GM18873 (cell line): ENCODE data around the gene TMEM176B.

Source experiments
- ATAC-seq: cut with Tn5 transposase; IDR thresholded peaks from one replicate; pipeline ENCODE4 v1.9.1; 2021; ENCODE audit warnings: mild to moderate bottlenecking, moderate library complexity, moderate number of reproducible peaks; ENCODE audit not compliant: unreplicated experiment, low FRiP score

Gene TMEM176B

DNA sequence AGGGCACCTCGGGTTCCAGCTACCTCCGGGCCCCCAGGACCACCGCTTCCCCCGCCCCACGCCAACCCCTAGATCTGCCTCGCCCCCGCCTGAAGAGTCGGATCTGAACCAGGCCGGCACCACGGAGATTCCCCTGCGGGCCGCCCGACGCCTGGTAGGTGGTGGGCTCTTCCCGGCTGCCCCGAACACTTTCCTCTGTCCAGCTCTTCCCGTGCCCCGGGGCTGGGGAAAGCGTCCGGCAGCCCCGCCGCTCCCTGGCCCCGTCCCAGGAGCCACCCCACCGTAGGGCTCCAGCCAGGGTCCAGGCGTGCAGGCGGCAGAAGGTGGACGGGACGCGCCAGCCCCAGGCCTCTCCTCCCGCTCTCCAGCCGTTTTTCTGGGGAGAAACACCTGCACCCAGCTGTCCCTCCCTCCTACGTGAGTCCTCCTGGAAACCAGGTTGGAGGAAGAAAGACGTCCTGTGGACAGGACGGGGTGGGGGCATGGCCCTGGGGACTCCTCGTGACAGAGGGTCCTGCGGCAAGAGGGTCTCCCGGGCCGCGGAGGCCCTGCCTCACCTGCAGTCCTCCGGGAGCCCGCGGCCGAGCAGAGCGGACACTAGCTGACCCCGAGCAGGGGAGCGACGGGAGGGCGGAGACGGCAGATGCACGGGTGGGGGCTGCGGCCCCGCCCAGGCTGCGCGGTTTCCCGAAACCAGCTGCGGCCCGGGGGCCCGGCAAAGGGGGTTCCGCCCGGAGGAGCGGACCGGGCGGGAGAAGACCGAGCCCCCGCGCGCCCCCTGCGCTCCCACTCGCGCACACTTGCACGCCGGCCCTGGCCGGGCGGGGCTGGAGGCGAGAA is at the start of gene TMEM176B:
TSS of gene TMEM176B (minus strand) at position 624 of the 840 bp plus-strand sequence. CDS start 3,795 bp downstream, outside the sequence.
- ATAC-seq = no peak

DNA sequence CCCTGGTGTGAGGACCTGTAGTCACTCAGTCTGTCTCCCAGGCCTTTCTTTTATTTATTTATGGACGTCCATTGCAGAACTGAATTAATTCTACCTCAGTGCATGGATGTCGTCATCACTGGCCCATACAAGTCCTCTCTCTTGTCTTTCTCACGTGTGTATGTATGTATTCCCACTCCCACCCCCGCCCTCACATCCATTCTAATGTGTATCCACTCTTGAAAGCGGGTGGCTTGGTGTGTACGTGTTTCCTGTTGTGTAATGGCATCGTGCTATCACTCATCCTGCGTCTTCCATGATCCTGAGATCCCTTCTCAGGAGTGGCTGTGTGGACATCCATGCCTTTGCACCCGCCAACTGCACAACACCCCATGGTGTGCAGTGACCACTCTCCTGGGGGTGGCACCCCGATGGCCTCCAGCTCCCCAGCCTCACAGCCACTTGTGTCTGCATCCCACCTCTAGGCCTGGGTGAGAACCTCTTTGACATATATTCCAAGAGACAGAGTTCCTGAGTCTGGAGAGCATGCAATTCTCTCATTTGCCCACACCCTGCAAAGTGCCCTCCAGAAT is 49.1 kb upstream of the TMEM176B start:
- ATAC-seq = no peak

DNA sequence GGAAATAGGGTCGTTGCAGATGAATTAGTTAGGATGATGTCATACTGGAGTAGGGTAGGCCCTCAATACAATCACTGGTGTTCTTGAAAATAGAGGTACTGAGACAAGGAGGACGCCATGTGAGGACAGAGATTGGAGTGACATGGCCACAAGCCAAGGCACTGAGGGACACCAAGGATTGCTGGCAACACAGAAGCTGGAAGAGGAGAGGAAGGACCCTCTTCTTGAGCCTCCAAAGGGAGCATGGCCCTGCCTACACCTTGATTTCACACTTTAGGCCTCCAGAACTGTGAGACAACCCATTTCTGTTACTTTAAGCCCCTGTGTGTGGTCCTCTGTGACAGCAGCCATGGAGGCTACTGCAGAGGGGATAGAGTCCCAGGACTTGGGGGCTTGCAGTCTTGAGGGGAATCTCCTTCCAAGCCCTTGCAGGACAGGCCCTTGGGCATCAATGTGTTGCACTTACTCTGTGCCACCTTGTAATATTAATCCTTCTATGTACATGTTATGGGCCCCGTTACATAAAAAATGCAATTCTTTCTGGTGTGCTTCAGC is 48.5 kb upstream of the TMEM176B start:
- no peak for ATAC-seq

DNA sequence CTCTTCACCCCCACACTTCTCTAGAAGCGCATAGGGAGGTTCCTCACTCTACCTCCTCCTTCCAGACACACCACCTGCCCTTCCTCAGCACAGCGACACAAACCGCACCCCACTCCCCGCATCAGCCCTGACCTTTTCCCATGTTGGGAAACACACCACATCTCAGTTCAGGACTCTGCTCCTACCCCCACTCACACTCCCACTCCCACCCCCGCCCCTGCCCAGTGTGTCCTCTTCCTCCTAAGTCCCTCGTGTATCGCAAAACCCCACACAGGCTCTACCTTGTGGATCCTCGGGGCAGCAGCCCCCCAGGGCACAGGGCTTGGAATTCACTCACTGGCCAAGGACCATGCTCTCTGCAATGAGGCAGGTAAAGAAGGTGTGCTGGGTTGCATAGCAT is 47.9 kb upstream of the TMEM176B start:
- no peak for ATAC-seq

DNA sequence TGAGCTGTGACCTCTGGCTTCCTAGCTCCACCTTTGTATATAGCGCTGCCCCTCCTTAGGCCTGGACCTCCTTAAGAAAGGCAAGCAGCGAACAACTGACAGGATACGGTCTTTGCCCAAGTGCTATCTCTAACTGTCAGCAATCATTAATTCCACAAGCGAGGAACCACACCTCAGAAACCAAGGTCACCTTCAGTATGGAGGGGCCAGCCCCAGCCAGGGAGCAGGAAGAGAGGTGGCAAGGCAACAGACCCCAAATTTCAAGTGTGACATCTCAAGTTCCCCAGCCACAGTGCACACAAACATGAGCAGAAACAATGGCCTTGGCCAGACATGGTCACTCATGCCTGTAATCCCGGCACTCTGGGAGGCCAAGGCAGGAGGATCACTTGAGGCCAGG is 47.4 kb upstream of the TMEM176B start:
- ATAC-seq = no peak

DNA sequence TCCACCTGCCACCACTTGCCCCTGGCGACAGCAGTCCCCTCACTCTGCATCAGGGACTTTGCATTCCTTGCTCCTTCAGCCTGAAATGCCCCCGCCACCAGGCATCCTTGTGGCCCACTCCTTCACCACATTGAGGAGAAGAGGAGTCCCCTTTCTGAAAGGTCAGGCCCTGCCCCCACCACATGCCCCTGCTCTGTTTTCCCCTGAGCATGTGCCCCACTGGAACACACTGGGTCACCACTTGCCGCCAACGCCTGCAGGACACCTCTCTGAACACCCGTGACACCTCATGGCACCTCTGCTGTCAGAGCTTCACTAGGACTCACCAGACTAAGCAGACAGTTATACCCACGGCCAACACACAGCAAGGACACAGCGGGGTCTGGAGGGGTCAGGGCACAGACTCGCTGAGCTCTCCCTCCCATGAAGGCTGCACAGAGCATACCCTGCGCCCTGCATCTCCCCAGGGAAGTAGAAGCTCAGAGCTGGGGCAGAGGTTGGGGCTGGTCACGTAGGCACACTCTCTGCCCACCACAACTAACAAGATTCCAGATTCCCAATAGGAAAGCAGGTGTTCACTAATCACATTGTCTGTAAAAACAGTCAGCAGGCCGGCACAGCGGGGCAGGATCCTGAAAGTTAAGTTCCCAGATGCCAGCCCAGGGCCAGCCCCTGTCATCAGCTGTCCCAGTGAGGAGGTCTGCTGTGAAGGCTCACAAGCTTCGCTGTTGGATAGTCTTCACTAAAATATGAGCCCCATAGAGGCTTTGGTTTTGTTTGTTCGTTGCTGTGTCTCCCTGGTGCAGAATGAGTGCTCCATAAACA is 46.3 kb upstream of the TMEM176B start:
- ATAC-seq = no peak

DNA sequence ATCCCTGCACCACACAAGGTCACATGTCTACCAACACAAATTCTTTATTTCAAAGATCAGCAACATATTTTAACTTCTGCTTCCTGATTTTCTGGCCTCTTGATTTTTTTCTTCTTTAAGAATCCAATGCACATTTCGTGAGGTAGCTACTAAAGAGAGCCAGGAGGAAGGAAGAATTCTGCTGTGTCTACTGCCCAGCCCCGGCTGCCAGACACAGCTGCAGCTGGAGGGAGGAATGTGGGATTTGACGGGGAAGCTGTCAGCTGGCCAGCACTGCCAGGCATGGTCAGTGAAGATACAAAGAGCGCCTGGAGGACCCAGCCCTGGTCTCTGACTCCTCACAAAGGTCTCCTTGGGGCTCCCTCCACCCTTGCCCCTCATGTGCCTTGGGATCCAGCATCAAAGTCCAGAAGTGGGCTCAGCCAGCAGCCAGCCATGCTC is 45.3 kb upstream of the TMEM176B start:
- no peak for ATAC-seq

DNA sequence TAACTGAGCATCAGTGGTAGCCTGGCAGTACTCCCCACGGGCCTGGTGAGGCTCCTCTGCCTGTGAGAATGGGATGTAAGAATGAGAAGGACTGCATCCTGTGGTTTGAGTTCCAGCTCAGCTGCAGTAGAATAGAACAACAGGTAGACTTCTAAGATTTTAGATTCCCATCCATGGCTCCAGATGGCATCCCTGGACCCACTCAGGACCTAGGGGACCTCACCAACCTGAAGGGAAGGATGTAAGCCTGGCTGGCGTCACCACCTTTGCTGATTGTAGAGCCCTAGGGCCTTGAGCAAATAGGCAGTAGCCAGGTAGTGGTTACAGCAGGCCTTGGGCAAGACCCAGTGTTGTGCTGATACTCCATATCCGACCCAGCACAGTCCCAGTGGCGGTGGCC is 42.6 kb upstream of the TMEM176B start:
- no peak for ATAC-seq

DNA sequence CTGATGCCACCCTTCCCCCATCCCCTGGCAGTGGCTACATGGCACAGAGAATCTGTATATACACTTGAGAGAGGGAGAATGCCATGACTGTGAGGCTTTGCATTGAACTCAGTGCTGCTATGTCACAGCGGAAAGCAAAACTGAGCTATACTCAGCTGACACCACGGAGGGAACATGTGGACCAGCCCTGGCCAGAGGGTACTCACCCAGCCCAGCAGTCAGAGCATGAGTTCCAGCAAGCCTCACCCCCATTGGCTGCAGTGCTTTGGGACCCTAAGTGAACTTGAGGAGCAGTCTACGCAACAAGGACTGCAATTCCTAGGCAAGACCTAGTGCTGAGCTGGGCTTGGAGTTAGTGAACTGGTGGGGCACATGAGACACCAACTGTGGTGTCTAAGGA is 41.9 kb upstream of the TMEM176B start:
- ATAC-seq = no peak

DNA sequence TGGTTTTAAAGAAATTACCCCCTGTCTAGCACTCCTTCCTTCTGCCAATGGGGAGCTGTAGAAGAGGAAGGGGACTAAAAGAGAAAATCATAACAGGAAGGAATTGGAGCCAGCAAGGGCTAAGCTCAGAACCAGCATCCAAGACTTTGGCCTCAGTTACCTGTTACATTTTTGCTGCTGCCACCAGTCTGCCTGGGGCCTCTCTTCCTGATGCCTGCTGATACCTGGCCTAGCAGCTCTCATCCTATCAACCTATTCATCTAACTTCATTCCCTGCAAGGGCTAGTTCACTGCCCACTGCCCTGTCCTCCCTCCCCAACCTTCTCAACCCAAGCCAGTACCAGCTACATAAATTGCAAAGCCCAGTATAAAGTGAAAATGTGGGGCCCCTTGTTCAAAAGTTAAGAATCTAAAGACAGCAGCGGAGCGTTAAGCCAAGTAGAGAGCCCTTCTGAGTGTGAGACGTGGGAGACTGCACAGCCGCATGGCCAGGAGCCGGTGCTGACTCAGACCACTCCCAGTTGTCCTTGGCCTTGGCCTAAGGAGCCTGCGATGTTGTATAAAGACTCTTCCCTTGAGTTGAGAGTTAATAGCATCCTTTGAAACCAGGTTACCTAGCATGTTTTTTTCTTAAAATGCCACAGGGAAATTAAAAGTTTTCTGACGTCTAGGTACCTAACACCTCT is 38.9 kb upstream of the TMEM176B start:
- no peak for ATAC-seq

DNA sequence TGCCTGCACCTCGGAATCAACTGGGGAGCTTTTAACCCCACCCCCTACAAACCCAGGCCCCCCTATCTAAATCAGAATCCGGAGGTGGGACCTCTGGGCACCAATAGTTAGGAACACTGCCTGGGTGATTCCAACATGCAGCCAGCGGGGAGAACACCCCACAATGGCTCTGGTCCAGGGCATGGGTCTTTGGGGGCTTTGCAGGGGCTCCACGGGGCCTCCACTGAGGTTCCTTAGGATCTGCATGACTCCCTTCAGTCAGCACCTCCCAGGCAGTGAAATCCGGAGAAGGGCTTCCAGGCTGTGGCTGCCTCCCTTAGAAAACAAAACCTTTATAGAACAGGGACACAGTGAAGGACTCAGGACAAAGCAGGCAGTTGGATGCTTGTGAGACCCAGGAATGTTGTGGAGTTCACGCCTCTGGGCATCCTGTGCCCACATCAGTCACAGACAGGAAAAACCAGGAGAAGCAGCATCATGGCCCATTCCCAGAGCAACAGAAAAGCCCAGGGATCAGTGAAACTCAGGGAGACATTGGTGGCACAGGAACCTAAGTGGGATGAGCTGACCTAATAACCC is 35.6 kb upstream of the TMEM176B start:
- ATAC-seq = no peak

DNA sequence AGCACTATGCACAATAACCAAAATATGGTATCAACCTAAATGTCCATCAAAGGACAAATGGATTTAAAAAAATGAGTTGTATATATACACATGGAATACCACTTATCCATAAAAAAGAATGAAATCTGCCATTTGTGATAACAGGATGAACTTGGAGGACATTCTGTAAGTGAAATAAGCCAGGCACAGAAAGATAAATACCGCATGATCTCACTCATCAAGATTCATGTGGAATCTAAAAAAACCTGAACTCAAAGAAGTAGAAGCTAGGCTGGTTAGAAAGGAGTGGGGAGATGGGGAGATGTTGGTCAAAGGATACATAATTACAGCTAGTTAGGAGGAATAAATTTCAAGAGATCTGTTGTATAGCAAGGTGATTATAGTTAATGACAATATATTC is 34.9 kb upstream of the TMEM176B start:
- ATAC-seq = no peak

DNA sequence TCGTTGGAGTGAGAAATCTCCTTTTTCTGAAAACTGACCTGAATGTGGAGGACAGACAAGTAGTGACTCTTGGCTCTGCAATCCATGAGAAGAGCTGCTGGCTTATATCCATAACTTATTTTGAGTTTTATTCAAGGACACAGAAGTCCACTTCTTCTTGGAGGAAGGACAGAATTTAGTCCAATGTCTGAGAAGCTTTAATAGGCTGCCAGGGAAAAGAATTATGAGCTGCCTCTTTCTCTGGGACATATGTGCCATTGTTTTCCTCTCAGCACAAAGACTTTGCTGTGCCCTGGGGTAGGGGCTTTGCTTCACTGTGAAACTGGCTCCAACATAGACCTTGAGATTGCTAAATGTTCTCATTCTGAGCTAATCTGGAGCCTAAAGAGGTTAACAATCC is 31.7 kb upstream of the TMEM176B start:
- ATAC-seq = no peak

DNA sequence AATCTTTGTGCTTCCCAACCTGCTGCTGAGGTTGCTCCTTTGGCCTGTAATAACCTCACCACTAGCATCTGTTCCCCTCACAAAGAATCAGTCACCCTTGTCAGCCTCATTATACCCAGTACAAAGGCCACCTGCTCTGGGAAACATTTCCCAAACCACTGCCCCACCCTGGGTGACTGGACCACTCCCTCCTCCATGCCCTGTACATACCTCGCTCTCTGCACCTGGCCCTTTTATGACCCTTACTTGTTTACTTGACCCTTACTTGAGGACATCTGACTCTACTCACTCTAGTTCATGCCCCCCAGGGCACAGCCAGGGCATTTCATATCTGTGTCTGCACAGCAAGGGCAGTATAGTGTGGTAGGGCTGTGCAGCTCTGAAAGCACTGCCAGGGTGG is 30.8 kb upstream of the TMEM176B start:
- ATAC-seq = no peak

DNA sequence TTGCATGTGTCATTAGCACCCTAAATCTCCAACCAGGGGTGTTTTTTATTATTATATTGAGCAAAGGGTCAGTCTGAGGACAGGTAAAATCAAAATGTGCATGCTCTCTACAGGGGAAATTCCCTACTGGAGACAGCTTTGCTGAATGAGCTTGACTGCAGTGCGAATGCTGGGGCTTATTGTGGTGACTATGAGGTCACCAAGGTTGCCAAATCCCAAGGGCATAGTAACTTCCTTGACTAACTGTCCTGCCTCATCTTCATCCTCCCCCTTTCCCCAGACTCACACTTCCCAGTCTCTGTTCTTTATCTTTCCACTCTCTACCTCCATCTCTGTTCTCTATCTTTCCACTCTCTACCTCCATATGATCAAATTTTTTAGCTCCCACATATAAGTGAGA is 29.3 kb upstream of the TMEM176B start:
- no peak for ATAC-seq

DNA sequence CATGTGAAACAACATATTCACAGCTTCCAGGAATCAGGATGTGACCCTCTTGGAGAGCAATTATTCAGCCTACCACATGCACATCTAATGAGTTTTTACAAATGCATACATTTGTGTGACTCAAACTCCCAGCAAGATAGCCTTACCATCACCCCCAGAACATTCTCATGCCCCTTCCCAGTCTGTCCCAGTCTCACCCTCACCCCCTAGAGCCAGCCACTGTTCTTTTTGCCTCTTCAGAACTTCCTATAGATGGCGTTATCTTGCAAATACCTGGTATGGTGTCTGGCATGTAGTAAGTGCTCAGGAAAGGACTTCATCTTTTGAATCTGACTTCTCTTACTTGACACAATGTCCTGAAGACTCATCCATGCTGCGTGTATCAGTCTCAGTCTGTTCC is 28.2 kb upstream of the TMEM176B start:
- no peak for ATAC-seq

DNA sequence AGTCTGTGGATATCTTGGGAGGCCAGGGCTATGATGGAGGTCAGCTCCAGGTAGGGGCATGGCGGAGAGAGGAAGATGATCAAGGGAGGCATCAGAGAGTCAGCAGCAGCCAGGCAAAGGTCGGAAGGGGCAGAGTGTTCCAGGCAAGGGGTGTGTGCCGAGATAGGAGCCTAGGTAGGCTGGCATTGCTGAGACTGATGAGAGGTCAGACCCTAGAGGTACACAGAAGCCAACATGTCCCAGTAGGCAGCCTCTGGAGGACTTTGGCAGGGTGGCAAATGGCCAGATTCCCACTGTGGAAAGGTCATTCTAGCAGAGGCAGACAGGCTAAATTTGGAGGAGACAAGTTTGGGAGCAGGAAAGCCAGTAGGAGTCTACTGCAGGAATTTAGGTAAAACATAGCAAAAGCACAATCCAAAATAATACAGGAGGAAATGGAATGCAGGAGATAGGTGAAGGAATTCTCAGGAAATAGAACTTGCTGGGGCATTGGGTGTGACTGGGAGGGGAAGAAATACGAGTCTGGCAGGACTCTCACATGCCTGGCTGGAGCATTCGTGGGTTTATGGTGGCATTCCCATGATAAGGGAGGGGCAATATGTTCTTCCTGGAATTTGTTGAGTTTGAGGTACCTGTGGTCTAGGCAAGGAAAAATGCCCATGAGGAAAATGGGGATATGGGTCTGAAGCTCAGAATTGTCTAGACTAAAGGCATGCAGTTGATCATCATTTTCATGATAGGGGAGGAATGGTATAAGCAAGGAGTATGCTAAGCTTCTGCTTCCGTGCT is 26.1 kb upstream of the TMEM176B start:
- ATAC-seq = no peak

DNA sequence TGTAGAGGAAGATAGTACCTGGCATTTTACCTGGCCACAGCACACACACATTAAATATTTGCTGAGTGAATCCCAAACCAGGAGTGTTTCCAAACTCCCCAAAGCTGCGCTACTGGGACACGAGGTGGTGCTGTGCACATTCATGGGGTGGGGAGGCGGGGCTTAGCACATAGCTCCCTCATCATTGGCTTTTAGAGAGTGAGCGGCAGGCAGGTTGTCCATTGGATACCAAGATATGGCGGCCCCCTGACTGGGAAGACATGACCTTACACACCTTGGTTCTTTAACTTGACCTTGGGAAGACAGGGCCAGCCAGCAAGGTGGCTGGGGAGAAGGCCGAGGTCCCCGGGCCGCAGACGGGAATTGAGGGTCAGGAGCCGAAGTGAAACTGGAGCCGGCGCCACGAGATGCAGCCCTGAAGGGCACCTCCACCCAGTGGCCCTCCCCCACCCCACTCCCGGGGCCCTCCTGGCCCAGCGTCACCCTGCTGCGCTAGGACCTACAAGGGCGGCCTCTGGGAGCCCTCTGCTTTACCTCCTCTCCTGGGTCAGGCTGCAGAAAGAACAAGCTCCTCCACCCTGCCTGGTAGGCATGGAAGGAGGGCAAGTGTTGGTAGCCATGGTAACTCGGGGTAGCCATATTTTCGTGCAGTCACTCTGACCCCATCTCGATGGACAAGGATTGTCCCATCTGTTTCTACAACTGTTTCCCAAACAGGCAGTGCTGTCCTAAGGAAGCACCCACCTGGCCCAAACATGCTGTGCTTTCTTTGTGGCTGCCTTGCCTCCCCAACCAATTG is 24.4 kb upstream of the TMEM176B start:
- no peak for ATAC-seq
